PFSK-1 (cell line): ENCODE data around the gene PLAC9.

Experiments used
- FOXP2 ChIP-seq: optimal IDR thresholded peaks from 2 replicates; pipeline ENCODE3; 2011; ENCODE audit warnings: borderline replicate concordance, control low read depth, inconsistent platforms; ENCODE audit not compliant: insufficient read depth; ENCODE audit errors: extremely low read length, extremely low read depth
- POLR2AphosphoS5 ChIP-seq: IDR thresholded peaks from 2 replicates; pipeline ENCODE4 v1.6.1; 2012; ENCODE audit warnings: low read depth, mild to moderate bottlenecking, control low read depth, low read length, moderate library complexity
- SIN3A ChIP-seq: IDR thresholded peaks from 2 replicates; pipeline ENCODE4 v1.6.1; 2012; ENCODE audit warnings: mild to moderate bottlenecking, low read length, moderate library complexity, borderline replicate concordance; ENCODE audit not compliant: insufficient read depth
- TAF1 ChIP-seq: IDR thresholded peaks from 2 replicates; pipeline ENCODE4 v1.6.1; 2012; ENCODE audit warnings: low read length, control low read depth, borderline replicate concordance; ENCODE audit not compliant: insufficient read depth
- TF ChIP-seq, protein P1 (sequence below), 2 experiments: IDR thresholded peaks; 2 replicates each; pipeline versions ENCODE4 v1.6.1 to v1.8.0; 2011 to 2012; ENCODE audit warnings: low read depth in 2 of 2, low read length in 2 of 2, control low read depth in 1 of 2, inconsistent platforms in 1 of 2, mild to moderate bottlenecking in 1 of 2, moderate library complexity in 1 of 2; ENCODE audit not compliant: insufficient read depth in 1 of 2

PLAC9 gene

DNA sequence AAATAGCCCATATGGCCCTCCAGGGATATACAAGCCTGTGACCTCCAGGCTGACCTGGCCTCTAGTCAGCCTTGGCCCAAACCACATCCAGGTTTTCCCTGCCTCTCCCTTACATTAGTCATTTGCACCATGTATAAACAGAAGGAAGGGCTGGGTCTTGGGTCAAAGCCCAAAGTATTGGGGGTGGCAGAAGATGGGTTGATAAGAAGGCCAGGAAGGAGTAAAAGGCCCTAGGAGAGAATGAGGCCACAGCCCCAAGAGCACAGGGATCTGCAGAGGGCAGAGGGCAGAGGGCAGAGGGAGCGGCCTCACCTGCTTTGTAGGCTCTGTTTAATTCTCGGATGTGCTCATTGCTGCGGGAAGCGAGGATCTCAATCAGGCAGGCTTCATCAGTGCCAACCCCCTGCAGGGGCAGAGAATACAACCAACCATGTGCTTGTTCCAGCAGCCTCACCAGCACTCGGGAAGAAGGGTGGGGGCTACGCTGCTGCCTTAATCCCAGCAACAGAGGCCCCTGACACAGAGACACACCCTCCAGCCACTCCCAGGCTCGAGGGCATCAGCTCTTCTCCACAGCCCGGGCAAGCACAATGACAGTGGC is 31.3 kb downstream of the PLAC9 start:
- TF ChIP-seq SIN3A (no peak), TAF1 (no peak), POLR2AphosphoS5 (no peak), FOXP2 (no peak)
- TF ChIP-seq, protein P1, sequence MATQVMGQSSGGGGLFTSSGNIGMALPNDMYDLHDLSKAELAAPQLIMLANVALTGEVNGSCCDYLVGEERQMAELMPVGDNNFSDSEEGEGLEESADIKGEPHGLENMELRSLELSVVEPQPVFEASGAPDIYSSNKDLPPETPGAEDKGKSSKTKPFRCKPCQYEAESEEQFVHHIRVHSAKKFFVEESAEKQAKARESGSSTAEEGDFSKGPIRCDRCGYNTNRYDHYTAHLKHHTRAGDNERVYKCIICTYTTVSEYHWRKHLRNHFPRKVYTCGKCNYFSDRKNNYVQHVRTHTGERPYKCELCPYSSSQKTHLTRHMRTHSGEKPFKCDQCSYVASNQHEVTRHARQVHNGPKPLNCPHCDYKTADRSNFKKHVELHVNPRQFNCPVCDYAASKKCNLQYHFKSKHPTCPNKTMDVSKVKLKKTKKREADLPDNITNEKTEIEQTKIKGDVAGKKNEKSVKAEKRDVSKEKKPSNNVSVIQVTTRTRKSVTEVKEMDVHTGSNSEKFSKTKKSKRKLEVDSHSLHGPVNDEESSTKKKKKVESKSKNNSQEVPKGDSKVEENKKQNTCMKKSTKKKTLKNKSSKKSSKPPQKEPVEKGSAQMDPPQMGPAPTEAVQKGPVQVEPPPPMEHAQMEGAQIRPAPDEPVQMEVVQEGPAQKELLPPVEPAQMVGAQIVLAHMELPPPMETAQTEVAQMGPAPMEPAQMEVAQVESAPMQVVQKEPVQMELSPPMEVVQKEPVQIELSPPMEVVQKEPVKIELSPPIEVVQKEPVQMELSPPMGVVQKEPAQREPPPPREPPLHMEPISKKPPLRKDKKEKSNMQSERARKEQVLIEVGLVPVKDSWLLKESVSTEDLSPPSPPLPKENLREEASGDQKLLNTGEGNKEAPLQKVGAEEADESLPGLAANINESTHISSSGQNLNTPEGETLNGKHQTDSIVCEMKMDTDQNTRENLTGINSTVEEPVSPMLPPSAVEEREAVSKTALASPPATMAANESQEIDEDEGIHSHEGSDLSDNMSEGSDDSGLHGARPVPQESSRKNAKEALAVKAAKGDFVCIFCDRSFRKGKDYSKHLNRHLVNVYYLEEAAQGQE (IDR thresholded peaks at IDR 0.05; ENCODE audit: insufficient read depth in 1 of 2, low read depth in 2 of 2, low read length in 2 of 2): no peak

DNA sequence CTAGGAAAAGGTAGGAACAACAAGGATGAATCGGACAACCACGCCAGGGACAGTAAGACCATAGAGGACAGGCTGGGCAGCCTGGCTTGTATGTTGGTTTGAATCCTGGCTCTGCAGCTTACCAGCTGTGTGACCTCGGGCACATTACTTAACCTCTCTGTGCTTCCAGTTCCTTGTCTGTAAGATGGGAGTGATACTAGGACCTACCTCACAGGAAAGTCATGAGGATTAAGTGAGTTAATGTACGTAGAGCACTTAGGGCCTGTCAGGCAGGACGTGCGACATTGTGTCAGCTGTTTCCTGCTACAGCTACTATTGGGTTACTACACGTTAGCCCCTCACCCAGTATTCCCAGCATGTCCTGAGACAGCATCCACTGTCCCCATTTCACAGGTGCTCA is 32.1 kb downstream of the PLAC9 start:
- no peak for TF ChIP-seq SIN3A
- TF ChIP-seq, protein P1 (IDR thresholded peaks at IDR 0.05; ENCODE audit: insufficient read depth in 1 of 2, low read depth in 2 of 2, low read length in 2 of 2): no peak

DNA sequence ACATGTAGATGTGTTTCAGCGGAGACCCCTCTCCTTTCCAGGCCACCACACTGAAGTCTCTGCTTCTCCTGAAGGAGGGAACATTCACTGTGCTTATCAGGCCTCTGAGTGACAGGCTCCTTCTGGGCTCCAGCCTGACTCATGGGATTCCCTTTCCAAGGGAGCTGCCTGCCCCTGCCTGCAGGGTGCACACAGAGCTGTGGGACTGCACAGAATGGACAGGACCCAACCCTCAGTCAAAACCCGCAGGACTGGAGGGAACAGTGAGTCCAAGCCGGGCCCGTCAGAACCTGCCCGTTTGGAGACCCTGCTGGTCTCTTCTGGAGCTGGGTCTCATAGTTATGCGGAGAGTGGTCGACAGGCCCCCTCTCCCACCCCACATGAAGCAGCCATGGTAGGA is 32.6 kb downstream of the PLAC9 start:
- TF ChIP-seq FOXP2 (no peak), POLR2AphosphoS5 (no peak)
- TF ChIP-seq, protein P1 (IDR thresholded peaks at IDR 0.05; ENCODE audit: insufficient read depth in 1 of 2, low read depth in 2 of 2, low read length in 2 of 2): no peak

DNA sequence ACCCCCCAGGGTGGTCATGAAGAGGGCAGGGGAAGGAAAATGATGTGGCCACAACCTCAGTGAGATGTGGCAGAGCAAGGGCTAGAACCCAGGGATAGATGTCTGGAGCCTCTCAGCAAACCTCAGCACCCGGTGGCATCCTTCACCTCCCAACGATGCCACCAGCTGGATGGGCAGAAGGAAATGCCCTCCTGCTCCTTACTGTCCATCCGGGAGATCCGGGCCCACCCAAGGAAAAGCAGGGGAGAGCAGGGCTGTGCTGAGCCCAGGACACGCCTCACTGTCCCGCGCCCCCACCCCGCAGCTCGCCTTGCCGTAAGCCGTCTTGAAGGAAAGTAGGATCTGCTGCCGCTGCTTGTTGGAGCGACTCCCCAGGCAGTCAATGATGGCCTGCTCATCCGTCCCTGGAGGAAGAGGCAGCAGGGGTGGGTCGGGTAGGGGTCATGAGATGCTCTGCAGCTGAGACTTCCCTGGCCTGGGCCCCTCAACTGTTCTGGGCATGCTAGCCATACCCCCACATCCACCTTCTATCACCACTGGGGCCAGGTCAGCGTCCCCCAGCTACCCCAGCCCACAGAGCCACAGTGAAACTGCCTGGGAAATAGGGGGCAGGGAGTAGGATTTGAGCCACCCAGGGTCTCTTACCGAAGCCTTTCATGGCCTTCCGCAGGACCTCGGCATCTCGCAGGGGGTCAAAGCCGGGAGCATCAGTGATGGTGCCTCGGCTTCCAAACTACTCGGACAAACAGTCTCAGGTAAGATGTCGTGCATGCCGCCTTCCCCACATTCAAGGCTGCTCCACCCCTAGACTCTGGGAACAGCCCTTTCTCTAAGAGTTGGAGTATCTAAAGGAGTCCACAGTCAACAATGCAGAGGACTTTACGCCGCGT is 34.3 kb downstream of the PLAC9 start:
- TF ChIP-seq FOXP2: no peak
- TF ChIP-seq, protein P1 (IDR thresholded peaks at IDR 0.05; ENCODE audit: insufficient read depth in 1 of 2, low read depth in 2 of 2, low read length in 2 of 2): no peak
- no peak for TF ChIP-seq TAF1
- no peak for TF ChIP-seq SIN3A
- TF ChIP-seq POLR2AphosphoS5: no peak
